Activated T-helper 1 cell treated with anti-CD3 and anti-CD28 coated beads, Interleukin-2, amount 50 U/mL, for 16 hours (primary cell): Measurements from ENCODE around the gene COX8C.
"Not testable (repeated sequence)": the region's sequence is repeated elsewhere in the genome, so short reads cannot be mapped to it uniquely, and the experiment has no call there.

Source experiments
- DNase-seq, 2 donors: peaks; one replicate each; pipeline ENCODE4 v3.0.0-alpha.2; 2020; ENCODE audit warnings: low read depth in 1 of 2, low spot score in 1 of 2

COX8C gene

DNA sequence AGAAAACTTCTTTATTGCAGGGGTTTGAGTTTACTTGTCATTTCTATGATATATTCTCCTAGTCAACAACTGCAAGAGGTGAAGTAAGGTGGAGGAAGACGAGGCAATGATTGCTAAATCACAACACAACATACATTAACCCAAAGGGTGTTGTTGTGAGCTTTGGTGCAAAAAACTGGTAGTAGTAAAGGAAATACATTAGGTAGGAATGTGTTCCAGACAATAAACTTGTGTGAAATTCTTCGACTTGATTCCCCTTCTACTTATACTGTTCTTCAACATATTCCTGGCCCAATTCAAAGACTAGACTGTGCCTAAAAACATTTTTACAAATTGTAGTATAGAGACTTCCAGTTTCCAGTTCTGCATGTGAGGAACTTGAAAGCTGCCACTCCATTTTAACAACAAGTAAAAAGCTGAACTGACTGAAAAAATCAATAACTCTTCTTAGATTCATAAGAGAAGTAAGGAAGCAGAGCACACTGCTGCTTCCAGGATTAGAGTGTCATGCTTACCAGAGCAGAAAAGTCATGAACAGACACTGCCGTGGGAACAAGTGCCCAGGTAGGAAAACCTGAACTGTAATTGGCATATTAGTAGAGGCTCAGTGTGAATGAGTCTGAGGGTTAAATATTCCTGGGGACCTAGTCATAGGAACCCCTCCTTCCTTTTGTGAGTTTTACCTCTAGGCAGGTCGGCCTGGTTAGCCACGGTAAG lies 22.2 kb downstream of the COX8C start:
- no peak for DNase-seq

DNA sequence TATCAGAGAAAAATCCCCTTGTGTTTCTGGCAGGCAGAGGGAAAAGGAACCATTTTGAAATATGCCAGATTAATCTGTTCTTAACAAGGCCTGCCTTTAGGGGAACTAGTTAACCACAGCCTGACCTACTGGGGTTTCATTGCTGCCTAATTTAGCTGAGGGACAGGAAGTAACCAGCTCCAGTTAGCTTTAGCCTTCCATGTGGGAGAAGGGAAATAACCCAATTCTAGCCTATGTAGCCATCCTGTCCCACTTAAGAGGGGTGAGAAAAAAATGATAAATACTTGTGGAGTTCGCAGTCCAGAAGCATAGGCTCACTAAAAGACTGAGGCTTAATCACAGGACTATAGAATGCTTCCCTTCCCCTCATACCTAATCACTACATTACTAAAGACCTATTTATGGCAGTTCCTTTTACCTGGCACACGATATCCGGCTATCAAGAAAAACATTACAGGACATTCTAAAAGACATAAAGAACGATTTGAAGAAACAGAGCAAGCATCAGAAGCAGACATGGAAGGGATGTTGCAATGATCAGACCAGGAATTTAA lies 22.8 kb downstream of the COX8C start:
- no peak for DNase-seq

DNA sequence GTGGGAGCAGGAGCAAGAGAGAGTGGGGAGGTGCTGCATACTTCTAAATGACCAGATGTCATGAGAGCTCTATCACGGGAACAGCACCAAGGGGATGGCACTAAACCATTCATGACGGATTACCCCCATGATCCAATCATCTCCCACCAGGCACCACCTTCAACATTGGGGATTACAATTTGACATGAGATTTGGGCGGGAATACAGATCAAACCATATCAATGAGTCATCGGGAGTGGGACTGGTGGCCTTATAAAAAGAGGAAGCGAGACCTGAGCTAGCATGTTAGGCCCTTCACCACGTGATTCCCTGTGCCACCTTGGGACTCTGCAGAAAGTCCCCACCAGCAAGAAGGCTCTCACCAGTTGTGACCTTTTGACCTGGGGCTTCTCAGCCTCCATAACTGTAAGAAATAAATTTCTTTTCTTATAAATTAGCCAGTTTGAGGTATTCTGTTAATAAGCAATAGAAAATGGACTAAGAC lies 28.7 kb downstream of the COX8C start:
- DNase-seq: no peak

DNA sequence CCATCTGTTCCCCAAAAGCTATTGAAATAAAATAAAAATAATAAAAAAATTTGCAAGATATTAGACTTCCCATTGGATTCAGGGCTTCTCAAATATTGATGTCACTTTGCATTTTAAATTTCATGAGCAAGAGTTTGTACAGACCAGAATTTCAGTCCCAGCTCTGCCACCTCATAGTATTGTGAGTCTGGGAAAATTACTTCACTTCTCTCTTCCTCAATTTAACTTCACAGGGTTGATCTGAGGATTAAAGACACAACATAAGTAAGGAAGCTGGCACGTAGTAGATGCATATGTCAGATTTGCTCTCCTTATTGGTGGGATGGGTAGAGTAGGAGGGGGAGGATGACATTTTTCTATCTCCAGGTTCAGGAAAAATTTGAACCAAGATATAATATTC lies 32.8 kb downstream of the COX8C start:
- DNase-seq: no peak

DNA sequence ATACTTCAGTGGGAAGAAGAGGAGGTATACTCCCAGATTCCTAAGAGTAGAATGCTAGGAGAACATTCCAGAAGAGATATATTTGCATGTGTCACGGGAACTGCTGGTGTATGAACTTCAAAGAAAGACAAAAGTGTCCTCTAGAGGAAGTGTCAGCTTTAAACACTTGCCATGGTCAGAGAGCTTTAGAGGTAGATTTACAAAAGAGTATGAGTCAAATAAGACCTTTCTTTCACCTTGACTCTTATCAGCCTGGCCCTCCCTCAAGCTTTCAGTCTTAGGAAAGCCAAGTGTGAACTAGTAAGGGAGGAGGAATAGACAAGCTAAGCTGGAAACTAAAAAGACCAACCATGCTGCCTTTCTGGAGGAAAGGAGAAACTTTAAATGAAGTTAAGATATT lies 34.7 kb downstream of the COX8C start:
- DNase-seq: no peak

DNA sequence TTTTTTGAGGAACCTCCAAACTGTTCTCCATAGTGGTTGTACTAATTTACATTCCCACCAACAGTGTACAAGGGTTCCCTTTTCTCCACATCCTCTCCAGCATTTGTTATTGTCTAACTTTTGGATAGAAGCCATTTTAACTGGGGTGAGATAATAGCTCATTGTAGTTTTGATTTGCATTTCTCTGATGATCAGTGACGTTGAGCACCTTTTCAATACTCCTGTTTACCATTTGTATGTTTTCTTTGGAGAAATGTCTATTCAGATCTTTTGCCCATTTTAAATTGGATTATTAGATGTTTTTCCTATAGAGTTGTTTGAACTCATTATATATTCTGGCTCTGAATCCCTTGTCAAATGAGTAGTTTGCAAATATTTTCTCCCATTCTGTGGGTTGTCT lies 37.3 kb downstream of the COX8C start:
- not testable (repeated sequence) for DNase-seq

DNA sequence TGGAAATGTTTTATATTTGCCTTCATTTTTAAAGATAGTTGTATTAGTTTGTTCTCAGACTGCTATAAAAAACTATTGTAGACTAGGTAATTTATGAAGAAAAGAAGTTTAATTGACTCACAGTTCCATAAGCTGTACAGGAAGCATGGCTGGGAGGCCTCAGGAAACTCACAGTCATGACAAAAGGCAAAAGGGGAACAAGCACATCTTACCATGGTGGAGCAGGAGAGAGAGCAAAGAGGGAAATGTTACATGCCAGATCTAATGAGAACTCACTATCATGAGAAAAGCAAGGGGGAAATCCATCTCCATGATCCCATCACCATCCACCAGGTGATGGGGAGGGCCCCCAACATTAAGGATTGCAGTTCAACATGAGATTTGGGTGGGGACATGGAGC lies 48.2 kb downstream of the COX8C start:
- DNase-seq: no peak

DNA sequence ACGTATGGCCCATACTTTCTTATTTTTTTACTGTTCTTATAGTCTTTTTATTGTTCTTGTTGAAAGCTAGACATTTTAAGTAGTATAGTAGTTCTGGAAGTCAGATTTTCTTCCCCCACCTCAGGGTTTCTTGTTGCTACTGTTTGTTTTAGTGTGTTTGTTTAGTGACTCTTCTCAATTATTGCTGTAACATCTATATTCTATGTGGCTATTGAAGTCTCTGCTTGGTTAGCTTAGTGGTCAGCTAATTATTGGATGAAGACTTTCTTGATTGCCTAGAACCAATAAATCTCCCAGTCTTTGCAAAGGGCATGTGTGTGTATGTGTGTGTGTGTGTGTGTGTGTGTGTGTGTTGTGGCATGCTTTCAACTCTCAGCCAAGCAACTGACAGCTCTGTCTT lies 49.5 kb downstream of the COX8C start:
- no peak for DNase-seq
